GM12874 (cell line): ENCODE results near the gene AMPH.

Experiments used
- CTCF ChIP-seq: IDR thresholded peaks from 2 replicates; pipeline ENCODE4 v1.5.1; 2011; ENCODE audit warnings: low read depth, mild to moderate bottlenecking, control low read depth, low read length, moderate library complexity; ENCODE audit not compliant: insufficient read depth

AMPH gene

DNA sequence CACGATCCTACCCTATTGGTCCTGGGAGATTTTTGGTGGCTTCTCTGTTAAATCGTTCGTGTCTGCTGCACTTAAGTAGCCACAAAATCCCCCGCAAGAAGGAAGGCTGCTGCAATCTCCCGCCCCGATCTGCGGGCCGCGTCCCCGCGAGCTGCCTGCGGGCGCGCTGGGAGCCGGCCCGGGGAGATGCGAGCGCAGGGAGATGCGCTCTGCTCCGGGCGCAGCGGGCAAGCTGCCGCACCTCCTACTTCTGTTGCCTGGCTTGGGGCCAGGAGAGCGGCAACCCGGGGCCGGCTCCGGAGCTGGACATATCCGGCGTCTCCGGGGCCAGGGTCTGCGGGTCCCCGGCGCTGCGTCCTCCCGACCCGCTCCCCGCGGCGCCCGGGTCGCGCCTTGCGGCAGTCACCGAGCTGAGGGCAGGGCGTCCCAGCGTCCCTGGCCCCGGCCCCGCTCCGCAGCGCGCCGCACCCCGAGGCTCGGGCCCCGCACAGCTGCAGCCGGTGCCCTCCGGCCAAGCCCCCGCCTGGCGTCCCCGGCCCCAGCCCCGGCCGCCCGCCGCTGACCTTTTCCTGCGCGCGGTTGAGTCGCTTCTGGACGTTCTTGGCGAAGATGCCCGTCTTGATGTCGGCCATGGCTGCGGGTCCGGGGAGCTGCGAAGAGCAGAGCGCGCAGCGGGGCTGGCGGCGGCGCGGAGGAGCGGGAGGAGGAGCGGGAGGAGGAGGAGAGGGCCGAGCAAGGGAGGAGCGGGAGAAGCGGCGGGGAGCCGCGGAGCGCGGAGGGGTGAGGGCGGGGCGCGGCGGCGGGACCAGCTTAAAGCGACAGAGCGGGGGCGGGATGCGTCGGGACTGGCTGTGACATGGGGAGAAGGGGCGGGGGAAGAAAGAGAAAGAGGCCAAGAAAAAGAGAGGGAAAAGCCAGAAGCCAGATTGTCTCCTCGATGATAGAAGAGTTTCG lies at the start of gene AMPH:
TSS of gene AMPH (minus strand) at position 654 of the 954 bp plus-strand sequence. CDS start at position 632, 22 bp downstream.
- TF ChIP-seq CTCF: no peak

- TF ChIP-seq CTCF: no peak
Measured at GRCh38 chr7:38679419-38679818, 48.2 kb upstream of the AMPH start.

GRCh38 chr7:38678698-38679054 lies 47.5 kb upstream of the AMPH start:
- no peak for TF ChIP-seq CTCF

DNA sequence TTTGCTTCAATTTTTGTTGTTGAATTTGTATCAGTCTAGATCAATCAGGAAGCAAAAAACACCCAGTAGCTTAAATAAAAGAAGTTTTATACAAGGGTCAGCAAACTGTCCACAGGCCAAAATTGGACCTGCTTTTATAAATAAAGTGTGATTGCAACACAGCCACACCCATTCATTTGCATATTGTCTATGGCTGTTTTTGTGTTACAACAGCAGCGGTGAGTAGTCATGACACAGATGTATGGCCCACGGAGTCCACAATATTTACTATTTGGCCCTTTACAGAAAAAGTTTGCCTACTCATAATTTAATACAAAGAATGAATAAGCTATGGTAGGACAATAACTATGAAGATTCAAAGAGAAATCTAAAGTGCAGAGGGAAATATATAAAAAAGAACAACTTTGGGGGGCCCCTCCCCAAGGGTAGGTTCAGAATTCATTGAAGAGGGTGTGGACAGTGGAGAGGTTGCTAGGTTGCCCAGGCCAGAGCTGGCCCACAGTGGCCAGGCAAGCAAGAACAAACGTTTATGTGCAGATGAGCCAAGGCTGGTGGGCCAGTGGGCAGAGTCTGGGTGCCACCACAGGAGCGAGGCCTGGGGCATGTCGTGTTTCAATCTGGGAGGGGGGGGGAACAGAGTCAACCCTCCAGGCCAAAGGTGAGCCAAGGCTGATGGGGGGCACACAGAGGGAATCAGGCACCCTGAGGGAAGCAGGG lies 47.0 kb upstream of the AMPH start:
- no peak for TF ChIP-seq CTCF

- TF ChIP-seq CTCF: no peak
Measured at GRCh38 chr7:38675494-38676106, 44.4 kb upstream of the AMPH start.

- TF ChIP-seq CTCF: no peak
Measured at GRCh38 chr7:38674513-38674912, 43.3 kb upstream of the AMPH start.

DNA sequence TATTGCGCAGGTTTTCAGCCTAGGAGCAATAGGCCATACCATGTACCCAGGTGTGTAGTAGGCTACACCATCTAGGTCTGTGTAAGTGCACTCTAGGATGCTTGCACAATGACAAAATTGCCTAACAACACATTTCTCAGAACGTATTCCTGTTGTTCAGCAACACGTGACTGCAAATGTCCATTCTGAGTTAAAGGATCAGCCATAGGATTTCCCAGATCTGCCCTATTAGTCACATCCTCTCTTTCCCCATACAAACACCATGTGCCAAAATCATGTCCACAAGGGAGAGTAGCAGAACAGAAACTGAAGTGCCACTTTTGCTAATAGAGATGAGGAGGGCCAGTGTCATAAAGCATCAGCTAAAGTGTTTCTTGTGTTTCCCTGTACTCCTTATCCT lies 42.6 kb upstream of the AMPH start:
- TF ChIP-seq CTCF: no peak
